HepG2 (cell line): Measurements from ENCODE around the gene ZMIZ2. TPM values are rescaled to one million over a fixed set of nuclear protein-coding genes. Genes with fewer than 3 reads are reported as not detected.

Experiments used
- ATF7 ChIP-seq, 2 experiments: fragments of 450-650 bp in 1 of 2; sonication (generic) in 1 of 2; formaldehyde crosslinking in 1 of 2; IDR thresholded peaks; 2 replicates each; pipeline versions ENCODE4 v1.4.0 to v1.6.1; 2016 to 2020; ENCODE audit warnings: antibody characterized with exemption in 1 of 2, mild to moderate bottlenecking in 1 of 2, missing genetic modification reagents in 1 of 2
- BCL3 ChIP-seq: sonication (generic); formaldehyde crosslinking; IDR thresholded peaks from 2 replicates; pipeline ENCODE4 v1.5.1; 2020; ENCODE audit warnings: mild to moderate bottlenecking, missing genetic modification reagents, moderate library complexity
- ELK4 ChIP-seq: sonication (generic); formaldehyde crosslinking; IDR thresholded peaks from 2 replicates; pipeline ENCODE4 v1.9.0; 2021; ENCODE audit warnings: missing genetic modification reagents, borderline replicate concordance
- FOXA1 ChIP-seq, 2 experiments: fragments of 450-650 bp in 1 of 2; sonication (generic) in 1 of 2; formaldehyde crosslinking in 1 of 2; IDR thresholded peaks; 2 replicates each; pipeline versions ENCODE4 v1.4.0 to v1.6.1; 2016 to 2020; ENCODE audit warnings: missing genetic modification reagents in 1 of 2
- MATR3 ChIP-seq: sonication (generic); formaldehyde crosslinking; IDR thresholded peaks from 2 replicates; pipeline ENCODE4 v1.4.0; 2020; ENCODE audit warnings: missing genetic modification reagents
- MED8 ChIP-seq: sonication (generic); formaldehyde crosslinking; IDR thresholded peaks from 2 replicates; pipeline ENCODE4 v1.8.1; 2023; ENCODE audit warnings: mild to moderate bottlenecking, missing genetic modification reagents; ENCODE audit not compliant: insufficient replicate concordance
- POLR2AphosphoS2 ChIP-seq: IDR thresholded peaks from 2 replicates; pipeline ENCODE4 v1.6.1; 2011; ENCODE audit warnings: low read depth, low read length, improper control_type of control experiment
- PRPF4 ChIP-seq: fragments of 200-400 bp; formaldehyde crosslinking; IDR thresholded peaks from 2 replicates; pipeline ENCODE4 v1.6.1; 2016; ENCODE audit warnings: low read length, low read depth; ENCODE audit not compliant: poor library complexity, severe bottlenecking
- REL ChIP-seq: sonication (generic); formaldehyde crosslinking; conservative IDR thresholded peaks from 2 replicates; pipeline ENCODE4 v1.8.0; 2022; ENCODE audit warnings: mild to moderate bottlenecking, missing genetic modification reagents, moderate library complexity
- RELA ChIP-seq: sonication (generic); formaldehyde crosslinking; IDR thresholded peaks from 2 replicates; pipeline ENCODE4 v1.4.0; 2020; ENCODE audit warnings: missing genetic modification reagents
- SIN3A ChIP-seq: IDR thresholded peaks from 2 replicates; pipeline ENCODE4 v1.6.1; 2011; ENCODE audit warnings: low read depth, mild to moderate bottlenecking, control low read depth, low read length, borderline replicate concordance
- SKIL ChIP-seq: sonication (generic); formaldehyde crosslinking; IDR thresholded peaks from 2 replicates; pipeline ENCODE4 v1.8.0; 2022; ENCODE audit warnings: missing genetic modification reagents, mild to moderate bottlenecking, moderate library complexity, borderline replicate concordance
- SNRNP70 ChIP-seq: fragments of 200-400 bp; formaldehyde crosslinking; IDR thresholded peaks from 2 replicates; pipeline ENCODE4 v1.6.1; 2017; ENCODE audit warnings: mild to moderate bottlenecking, low read depth, low read length, moderate library complexity
- SPEN ChIP-seq: sonication (generic); formaldehyde crosslinking; IDR thresholded peaks from 2 replicates; pipeline ENCODE4 v1.5.1; 2020; ENCODE audit warnings: low read depth, mild to moderate bottlenecking, missing genetic modification reagents
- TARDBP ChIP-seq: sonication (generic); formaldehyde crosslinking; IDR thresholded peaks from 2 replicates; pipeline ENCODE4 v1.8.0; 2022; ENCODE audit warnings: mild to moderate bottlenecking, missing genetic modification reagents
- ZNF234 ChIP-seq: sonication (generic); formaldehyde crosslinking; conservative IDR thresholded peaks from 2 replicates; pipeline ENCODE4 v1.5.1; 2020; ENCODE audit warnings: mild to moderate bottlenecking, missing genetic modification reagents
- ZNF337 ChIP-seq: sonication (generic); formaldehyde crosslinking; IDR thresholded peaks from 2 replicates; pipeline ENCODE4 v1.5.1; 2020; ENCODE audit warnings: missing genetic modification reagents, low read depth, mild to moderate bottlenecking, borderline replicate concordance
- ZNF430 ChIP-seq: sonication (generic); formaldehyde crosslinking; IDR thresholded peaks from 2 replicates; pipeline ENCODE4 v1.9.0; 2021; ENCODE audit warnings: mild to moderate bottlenecking, missing genetic modification reagents
- ZNF501 ChIP-seq: sonication (generic); formaldehyde crosslinking; IDR thresholded peaks from 2 replicates; pipeline ENCODE4 v1.5.1; 2020; ENCODE audit warnings: mild to moderate bottlenecking, moderate library complexity, missing genetic modification reagents
- ZNF597 ChIP-seq: sonication (generic); formaldehyde crosslinking; IDR thresholded peaks from 2 replicates; pipeline ENCODE4 v1.5.0; 2020; ENCODE audit warnings: missing genetic modification reagents
- ZNF615 ChIP-seq: sonication (generic); formaldehyde crosslinking; IDR thresholded peaks from 2 replicates; pipeline ENCODE4 v1.5.0; 2020; ENCODE audit warnings: mild to moderate bottlenecking, missing genetic modification reagents, borderline replicate concordance
- ZNF691 ChIP-seq: sonication (generic); formaldehyde crosslinking; IDR thresholded peaks from 2 replicates; pipeline ENCODE4 v1.4.0; 2020; ENCODE audit warnings: missing genetic modification reagents, low read depth, mild to moderate bottlenecking, borderline replicate concordance
- ZNF792 ChIP-seq: IDR thresholded peaks from 2 replicates; pipeline ENCODE4 v1.6.1; 2016
- ZNF878 ChIP-seq: sonication (generic); formaldehyde crosslinking; IDR thresholded peaks from 2 replicates; pipeline ENCODE4 v1.8.1; 2023; ENCODE audit warnings: mild to moderate bottlenecking, missing genetic modification reagents, moderate library complexity
- polyA plus RNA-seq, 8 experiments: library from polyadenylated mRNA; depleted of rRNA in 3 of 8; stranded (reverse) in 7 of 8; unstranded in 1 of 8; fragments of >200 nt; fragmentation: Illumina TruSeq in 4 of 8; extraction: Trizol in 4 of 8; gene quantifications; 2 replicates each; pipeline versions ENCODE4 v1.2.1 to v1.2.3, GENCODE V29; 2011 to 2016; ENCODE audit warnings: low read depth in 4 of 8, missing spikeins in 1 of 8, mixed read lengths in 1 of 8; ENCODE audit not compliant: insufficient read depth in 1 of 8
- total RNA-seq, 5 experiments: library from RNA; depleted of rRNA; stranded (reverse); fragments of >200 nt; fragmentation: Illumina TruSeq; extraction: Trizol; gene quantifications; 2 replicates each; pipeline ENCODE4 v1.2.3, GENCODE V29; 2016; ENCODE audit warnings: low read depth in 1 of 5

ZMIZ2 gene
- total and polyA plus RNA-seq, 2 of the 13 experiments (the other 11 are each of a cell fraction or from before 2014, with no cell fraction given) = 4.9 to 7.9 TPM

DNA sequence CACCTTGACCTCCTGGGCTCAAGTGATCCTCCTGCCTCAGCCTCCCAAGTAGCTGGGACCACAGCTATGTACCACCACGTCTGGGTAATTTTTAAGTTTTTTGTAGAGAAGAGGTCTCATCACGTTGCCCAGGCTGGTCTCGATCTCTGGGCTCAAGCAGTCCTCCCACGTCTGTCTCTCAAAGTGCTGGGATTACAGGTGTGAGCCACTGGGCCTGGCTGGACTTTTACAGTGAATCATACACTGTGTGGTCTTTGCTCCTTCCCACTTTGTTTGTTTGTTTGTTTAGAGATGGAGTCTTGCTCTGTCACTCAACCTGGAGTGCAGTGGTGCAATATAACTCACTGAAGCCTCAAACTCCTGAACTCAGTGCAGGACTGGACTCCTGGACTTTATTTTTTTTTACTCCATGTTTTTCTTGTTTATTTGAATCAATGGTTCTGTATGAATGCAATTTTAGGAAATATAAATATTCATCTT, 60.3 kb downstream of the ZMIZ2 start (continued):
- TF ChIP-seq SPEN (CRISPR knock-in tag) = no peak
- TF ChIP-seq ZNF430 = no peak
- no peak for TF ChIP-seq ZNF691
- peak; percentile 42 for TF ChIP-seq FOXA1 (IDR thresholded peaks at IDR 0.05)
- TF ChIP-seq FOXA1 (CRISPR knock-in tag; IDR thresholded peaks at IDR 0.05) = peak; percentile 52; the same call in 1 of the 2 replicates
- TF ChIP-seq SKIL (CRISPR knock-in tag) = no peak
- no peak for TF ChIP-seq ZNF597 (CRISPR knock-in tag)
- peak; percentile 39; the same call in 1 of the 2 replicates for TF ChIP-seq ATF7 (IDR thresholded peaks at IDR 0.05)
- no peak for TF ChIP-seq ATF7 (CRISPR knock-in tag; IDR thresholded peaks at IDR 0.05)
- no peak for TF ChIP-seq ZNF792 (CRISPR knock-in tag)
- TF ChIP-seq RELA (CRISPR knock-in tag) = no peak
- peak; percentile 57; the same call in 1 of the 2 replicates for TF ChIP-seq TARDBP (CRISPR knock-in tag)
- no peak for TF ChIP-seq BCL3 (CRISPR knock-in tag)
- TF ChIP-seq ZNF234 = no peak
- no peak for TF ChIP-seq ZNF337 (CRISPR knock-in tag)
- TF ChIP-seq POLR2AphosphoS2 = no peak
- no peak for TF ChIP-seq MATR3
- TF ChIP-seq SNRNP70 = no peak
- TF ChIP-seq ZNF501 (CRISPR knock-in tag) = peak; percentile 69
- no peak for TF ChIP-seq SIN3A
- no peak for TF ChIP-seq ZNF878 (CRISPR knock-in tag)
- no peak for TF ChIP-seq MED8
- TF ChIP-seq REL (CRISPR knock-in tag) = no peak
- TF ChIP-seq ZNF615 (CRISPR knock-in tag) = no peak
- no peak for TF ChIP-seq ELK4 (CRISPR knock-in tag)
- TF ChIP-seq PRPF4 = no peak
